GDM1 (cell line): Measurements from ENCODE around the gene POLD1.
A peak's percentile ranks its signal among the peaks of the same experiment; 100 is the strongest.
"Not testable (repeated sequence)": the region's sequence is repeated elsewhere in the genome, so short reads cannot be mapped to it uniquely, and the experiment has no call there.

ENCODE experiments used
- DNase-seq: peaks from one replicate; lab custom pipeline; 2025; lab: John Stamatoyannopoulos, UW

The POLD1 gene

GRCh38 chr19:50390952-50391351 lies 6.8 kb downstream of the POLD1 start:
- DNase-seq: not testable (repeated sequence)

GRCh38 chr19:50392759-50393158 lies 8.6 kb downstream of the POLD1 start:
- no peak for DNase-seq

- no peak for DNase-seq
Measured at GRCh38 chr19:50393589-50393988, 9.4 kb downstream of the POLD1 start.

DNA sequence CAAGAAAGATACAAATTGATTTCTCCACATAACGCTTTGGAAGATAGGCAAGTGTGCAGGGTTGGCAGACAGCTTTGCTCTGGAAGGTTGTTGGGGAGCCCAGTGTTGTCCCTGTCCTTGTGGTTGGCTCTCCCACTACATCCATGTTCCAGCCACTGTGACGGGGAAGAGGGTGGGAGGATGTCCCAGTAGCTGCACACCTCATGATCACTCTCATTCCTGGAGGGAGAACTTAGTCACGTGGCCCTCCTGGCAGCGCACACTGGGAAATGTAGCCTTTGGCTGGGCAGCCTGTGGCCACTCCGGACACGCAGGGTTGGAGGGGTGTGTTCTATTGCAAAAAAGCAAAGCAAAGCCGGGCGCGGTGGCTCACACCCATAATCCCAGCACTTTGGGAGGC lies 9.9 kb downstream of the POLD1 start:
- no peak for DNase-seq

GRCh38 chr19:50398675-50399367 lies 14.7 kb downstream of the POLD1 start:
- DNase-seq: no peak

DNA sequence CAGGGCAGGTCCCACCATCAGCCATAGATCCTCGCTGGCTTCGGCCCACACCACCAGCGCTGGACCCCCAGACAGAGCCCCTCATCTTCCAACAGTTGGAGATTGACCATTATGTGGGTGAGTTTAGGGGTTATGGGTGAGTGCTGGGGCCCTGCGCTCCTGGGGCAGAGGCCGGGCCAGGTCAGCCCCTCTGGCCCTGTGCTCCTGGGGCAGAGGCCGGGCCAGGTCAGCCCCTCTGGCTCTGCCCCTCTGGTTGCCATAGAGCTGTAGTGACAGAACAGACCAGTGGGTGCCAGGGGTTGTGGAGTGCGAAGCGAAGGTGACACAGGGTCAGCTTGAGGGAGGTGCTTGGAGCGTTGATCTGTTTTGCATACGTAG lies 15.2 kb downstream of the POLD1 start:
- DNase-seq: no peak

GRCh38 chr19:50401605-50402450 lies 17.7 kb downstream of the POLD1 start:
- no peak for DNase-seq

GRCh38 chr19:50402544-50403301 lies 18.6 kb downstream of the POLD1 start:
- no peak for DNase-seq

GRCh38 chr19:50406156-50406820 lies 22.1 kb downstream of the POLD1 start:
- DNase-seq: no peak

DNA sequence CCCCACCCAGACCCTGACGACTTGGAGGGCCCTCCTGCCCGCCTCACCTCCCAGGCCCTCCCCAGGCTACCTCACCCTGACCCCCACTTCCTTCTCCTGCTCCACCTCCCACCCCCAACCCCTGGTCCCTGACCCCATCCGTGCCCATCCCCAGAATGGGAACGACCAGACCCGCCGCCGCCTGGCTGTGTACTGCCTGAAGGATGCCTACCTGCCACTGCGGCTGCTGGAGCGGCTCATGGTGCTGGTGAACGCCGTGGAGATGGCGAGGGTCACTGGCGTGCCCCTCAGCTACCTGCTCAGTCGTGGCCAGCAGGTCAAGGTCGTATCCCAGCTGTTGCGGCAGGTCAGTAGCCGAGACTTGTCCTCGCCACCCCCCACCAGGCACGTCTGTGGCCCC lies 22.7 kb downstream of the POLD1 start:
- DNase-seq: no peak

DNA sequence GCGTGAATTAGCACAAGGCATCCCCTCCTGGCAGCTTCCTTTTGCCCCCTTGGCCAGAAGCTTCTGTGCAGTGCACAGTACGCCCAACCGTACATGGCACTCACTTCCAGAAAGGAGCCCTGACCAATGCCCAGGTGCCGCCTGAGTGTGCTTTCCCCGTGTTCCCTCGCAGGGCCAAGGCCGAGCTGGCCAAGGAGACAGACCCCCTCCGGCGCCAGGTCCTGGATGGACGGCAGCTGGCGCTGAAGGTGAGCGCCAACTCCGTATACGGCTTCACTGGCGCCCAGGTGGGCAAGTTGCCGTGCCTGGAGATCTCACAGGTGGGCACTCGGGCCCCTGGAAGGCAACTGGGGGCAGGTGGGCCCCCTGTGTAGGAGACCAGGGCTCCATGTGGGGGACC lies 25.2 kb downstream of the POLD1 start:
- no peak for DNase-seq

DNA sequence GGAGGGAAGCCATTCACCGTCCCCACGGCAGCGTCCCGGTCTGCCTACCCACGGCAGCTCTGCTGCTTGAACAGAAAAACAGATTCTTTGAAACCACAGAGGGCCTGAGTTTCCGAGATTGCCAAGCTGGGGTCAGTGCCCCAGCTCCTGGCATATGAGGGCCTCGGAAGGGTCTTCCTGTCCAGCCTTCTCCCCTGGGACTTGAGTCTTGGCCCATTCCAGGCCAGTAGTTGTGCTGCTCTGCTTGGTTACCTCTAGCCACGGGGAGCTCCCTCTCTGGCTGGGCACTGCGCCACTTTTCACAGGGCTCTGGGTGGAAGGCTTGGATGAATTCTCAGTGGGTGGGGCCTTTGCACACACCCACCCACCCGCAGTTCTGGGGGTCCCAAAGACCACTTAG lies 26.0 kb downstream of the POLD1 start:
- no peak for DNase-seq

GRCh38 chr19:50412419-50412818 lies 28.3 kb downstream of the POLD1 start:
- no peak for DNase-seq

DNA sequence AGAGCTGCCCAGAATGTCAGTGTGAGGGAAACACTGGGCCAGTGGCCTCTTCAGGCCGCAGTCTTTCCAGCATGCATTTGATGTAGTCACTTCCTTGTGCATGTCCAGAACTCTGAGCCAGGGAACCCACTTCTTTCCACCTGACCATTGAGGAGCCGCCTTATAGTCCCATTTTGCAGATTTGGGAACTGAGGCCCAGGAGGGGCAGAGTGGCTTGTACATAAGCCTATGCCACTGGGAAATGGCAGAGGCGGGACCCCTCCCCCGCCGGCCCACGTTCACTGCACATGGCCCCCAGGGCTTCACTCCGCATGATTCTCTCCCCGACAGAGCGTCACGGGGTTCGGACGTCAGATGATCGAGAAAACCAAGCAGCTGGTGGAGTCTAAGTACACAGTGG lies 28.9 kb downstream of the POLD1 start:
- DNase-seq: no peak

DNA sequence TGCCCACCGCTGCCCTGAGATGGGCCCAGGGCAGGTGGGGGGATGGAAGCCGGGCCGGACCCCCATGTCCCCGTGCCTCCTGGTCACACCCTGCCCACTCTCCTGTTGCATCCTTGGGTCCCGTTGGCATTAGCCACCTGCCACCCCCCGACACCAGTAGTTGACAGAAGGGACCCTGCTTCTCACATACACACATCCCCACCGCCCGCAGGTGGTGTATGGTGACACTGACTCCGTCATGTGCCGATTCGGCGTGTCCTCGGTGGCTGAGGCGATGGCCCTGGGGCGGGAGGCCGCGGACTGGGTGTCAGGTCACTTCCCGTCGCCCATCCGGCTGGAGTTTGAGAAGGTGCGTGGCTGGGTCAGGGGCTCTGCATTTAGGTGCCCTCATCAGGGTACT lies 29.4 kb downstream of the POLD1 start:
- no peak for DNase-seq

DNA sequence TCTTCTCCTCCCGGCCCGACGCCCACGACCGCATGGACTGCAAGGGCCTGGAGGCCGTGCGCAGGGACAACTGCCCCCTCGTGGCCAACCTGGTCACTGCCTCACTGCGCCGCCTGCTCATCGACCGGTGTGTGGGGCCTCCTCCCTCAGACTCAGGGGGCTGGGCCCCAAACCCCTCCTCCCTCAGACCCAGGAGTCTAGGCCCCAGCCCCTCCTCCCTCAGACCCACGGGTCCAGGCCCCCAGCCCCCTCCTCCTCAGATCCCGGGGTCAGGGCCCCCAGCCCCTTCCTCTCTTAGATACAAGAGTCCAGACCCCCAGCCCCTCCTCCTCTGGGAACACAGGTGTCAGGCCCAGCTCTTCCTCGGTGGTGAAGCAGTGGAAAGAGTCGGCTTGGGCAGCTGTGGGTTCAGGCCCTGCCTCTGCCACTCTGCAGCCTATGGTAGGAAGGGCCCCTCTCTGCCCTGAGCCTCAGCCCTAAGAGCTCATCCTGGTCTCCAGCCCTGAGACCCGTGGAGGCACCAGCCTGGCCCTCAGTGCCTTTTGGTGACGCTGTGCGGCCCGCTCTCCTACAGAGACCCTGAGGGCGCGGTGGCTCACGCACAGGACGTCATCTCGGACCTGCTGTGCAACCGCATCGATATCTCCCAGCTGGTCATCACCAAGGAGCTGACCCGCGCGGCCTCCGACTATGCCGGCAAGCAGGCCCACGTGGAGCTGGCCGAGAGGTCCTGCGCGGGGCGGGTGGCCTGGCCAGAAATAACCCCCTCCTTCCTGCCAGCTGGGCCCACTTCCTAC lies 30.9 kb downstream of the POLD1 start:
- DNase-seq: peak; percentile 3

DNA sequence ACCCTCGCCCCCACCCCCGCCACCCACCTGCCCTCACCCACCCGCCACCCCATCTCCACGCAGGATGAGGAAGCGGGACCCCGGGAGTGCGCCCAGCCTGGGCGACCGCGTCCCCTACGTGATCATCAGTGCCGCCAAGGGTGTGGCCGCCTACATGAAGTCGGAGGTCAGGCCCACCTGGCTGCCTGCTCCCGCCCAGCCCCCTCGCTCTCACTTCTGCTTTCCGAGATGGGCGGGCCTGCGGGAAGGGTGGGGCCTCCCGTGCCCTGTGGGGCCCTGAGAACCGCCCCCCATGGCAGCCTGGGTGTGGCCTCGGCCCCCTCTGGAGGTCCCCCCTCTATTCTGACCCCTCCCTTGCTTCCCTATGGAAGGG lies 31.5 kb downstream of the POLD1 start:
- DNase-seq: peak; percentile 34

DNA sequence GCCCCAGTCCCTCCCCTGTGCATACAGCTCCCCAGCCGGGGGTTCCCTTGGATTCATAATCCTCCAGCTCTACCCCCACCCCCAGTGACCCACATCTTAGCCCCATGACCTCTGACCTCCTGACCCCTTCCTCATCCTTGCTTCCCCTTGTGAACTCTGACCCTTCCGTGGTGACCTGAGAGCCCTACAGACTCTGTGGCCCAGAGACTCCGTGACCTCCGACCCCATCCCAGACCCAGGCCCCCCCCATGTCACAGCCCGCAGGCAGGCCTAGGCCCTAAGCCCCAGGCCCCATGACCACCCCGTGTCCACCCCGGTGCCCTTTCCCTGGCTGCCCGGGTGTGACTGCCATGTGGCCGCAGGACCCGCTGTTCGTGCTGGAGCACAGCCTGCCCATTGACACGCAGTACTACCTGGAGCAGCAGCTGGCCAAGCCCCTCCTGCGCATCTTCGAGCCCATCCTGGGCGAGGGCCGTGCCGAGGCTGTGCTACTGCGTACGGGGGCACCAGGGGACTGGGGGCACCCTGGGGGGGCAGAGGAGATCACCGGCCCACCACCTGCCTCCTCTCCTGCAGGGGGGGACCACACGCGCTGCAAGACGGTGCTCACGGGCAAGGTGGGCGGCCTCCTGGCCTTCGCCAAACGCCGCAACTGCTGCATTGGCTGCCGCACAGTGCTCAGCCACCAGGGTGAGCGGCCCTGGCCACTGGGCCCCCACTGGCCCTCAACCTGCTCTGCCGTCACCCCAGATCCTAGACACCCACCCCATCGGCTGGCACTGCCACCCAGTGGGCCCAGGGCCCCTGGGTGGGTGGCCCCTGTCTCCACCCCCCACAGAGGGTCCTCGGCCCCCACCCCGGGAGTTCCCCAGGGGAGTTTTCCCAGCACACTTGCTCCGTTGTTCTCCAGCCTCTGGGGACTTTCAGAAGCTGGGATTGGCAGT lies 32.2 kb downstream of the POLD1 start:
- no peak for DNase-seq

DNA sequence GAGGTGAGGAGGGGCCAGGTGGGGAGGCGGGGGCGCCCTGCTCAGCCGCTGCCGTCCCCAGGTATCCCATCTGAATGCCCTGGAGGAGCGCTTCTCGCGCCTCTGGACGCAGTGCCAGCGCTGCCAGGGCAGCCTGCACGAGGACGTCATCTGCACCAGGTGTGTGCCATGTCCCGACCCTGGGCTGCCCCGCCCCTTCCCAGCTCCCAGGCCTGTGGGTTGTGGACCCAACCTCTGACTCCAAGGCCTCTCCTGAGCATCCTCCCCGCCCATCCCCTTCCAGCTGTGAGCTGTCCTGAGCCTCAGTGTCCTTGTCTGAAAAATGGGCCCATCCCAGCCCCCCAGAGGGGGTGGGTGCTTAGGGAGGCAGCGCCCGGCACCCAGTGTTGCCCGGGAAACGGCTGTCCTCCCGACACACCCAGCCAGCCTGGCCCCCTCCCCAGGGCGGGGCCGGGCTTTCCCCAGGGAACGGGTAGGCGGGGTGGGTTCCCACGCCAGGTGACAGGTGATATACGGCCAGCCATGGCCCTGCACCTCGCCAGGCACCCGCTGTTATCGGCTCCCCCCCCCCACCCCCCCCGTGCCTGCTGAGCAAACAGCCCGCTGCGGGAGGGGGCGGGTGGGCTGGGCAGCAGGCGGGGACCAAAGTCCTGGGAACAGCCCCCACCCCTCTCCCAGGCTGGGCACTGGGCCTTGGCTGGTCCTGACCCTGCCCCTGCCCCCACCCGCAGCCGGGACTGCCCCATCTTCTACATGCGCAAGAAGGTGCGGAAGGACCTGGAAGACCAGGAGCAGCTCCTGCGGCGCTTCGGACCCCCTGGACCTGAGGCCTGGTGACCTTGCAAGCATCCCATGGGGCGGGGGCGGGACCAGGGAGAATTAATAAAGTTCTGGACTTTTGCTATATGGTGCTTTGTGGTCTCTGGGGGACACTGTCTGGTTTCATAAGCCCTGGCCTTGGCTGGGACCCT lies 33.2 kb downstream of the POLD1 start:
- DNase-seq: no peak
